ENCODE measurements around the gene NLRX1. TPM values are rescaled to one million over a fixed set of nuclear protein-coding genes. Genes with fewer than 3 reads are reported as not detected.

NLRX1 gene
- total and polyA plus RNA-seq, 3 experiments from 2014 or later, result 11.3 to 16.7 (median 16.1) TPM

- Histone ChIP-seq H3K4me1 (ENCODE audit: insufficient read depth, low read length) (peaks cover 31% of the 10 kb centered on the region), H3K27ac (ENCODE audit: low read depth, low read length) (peak overlapping the region; percentile 51), H3K4me3 (ENCODE audit: low read length) (peak overlapping the region; percentile 79), H3K27me3 (ENCODE audit: insufficient read depth, low read length, poor library complexity, severe bottlenecking) (no peaks in the 10 kb centered on the region), H3K9me3 (ENCODE audit: low read length) (no peaks in the 10 kb centered on the region), H3K36me3 (ENCODE audit: insufficient read depth, low read length) (no peaks in the 10 kb centered on the region)
- Mint-ChIP-seq H3K27ac (peak overlapping the region; percentile 80 to 97 (median 94)), H3K36me3 (peaks cover 0 to 6% (median 0%) of the 10 kb centered on the region in 3 donors), H3K27me3 (no peaks in the 10 kb centered on the region), H3K4me1 (peaks cover 31 to 49% (median 37%) of the 10 kb centered on the region in 3 donors), H3K4me3 (peak overlapping the region; percentile 91 to 99 (median 98)), H3K9me3 (no peaks in the 10 kb centered on the region)
- DNase-seq, result peak; percentile 40 to 71 (median 46)
- POLR2A ChIA-PET, result interaction anchor here (0.6 to 1.7 kb wide), 11 partner anchors 22 to 862 kb away, joined by 3 to 8 read pairs (median 4); partner anchors contain the start of genes CD3G and VPS11
- CTCF ChIA-PET, result interaction anchor here (0.6 to 4.7 kb wide), 32 partner anchors 10 to 296 kb away, joined by 3 to 64 read pairs (median 4); partner anchors contain the start of genes C2CD2L, CENATAC, MCAM and VPS11
Measured at GRCh38 chr11:119206511-119207414, 38.2 kb downstream of the NLRX1 start.

- peaks cover 31 to 49% (median 37%) of the 10 kb centered on the region in 3 donors for H3K4me1 Mint-ChIP-seq
- no peak for DNase-seq
- H3K36me3 Mint-ChIP-seq, result peaks cover 0 to 6% (median 0%) of the 10 kb centered on the region in 3 donors
- peak overlapping the region; percentile 80 to 97 (median 94) for H3K27ac Mint-ChIP-seq
- CTCF ChIA-PET, result interaction anchor here (1.2 to 4.7 kb wide), 8 partner anchors 11 to 297 kb away, joined by 3 to 64 read pairs (median 8); no protein-coding TSS in a partner anchor
- no peaks in the 10 kb centered on the region for H3K27me3 Mint-ChIP-seq
- Histone ChIP-seq H3K27ac (ENCODE audit: low read depth, low read length) (no peak overlapping the region), H3K27me3 (ENCODE audit: insufficient read depth, low read length, poor library complexity, severe bottlenecking) (no peaks in the 10 kb centered on the region), H3K4me3 (ENCODE audit: low read length) (peak overlapping the region; percentile 79), H3K4me1 (ENCODE audit: insufficient read depth, low read length) (peaks cover 31% of the 10 kb centered on the region), H3K36me3 (ENCODE audit: insufficient read depth, low read length) (no peaks in the 10 kb centered on the region), H3K9me3 (ENCODE audit: low read length) (no peaks in the 10 kb centered on the region)
- no peaks in the 10 kb centered on the region for H3K9me3 Mint-ChIP-seq
- POLR2A ChIA-PET, result no interaction called here
- H3K4me3 Mint-ChIP-seq, result peak overlapping the region; percentile 91 to 99 (median 98)
Measured at GRCh38 chr11:119207415-119207960, 39.0 kb downstream of the NLRX1 start.

GRCh38 chr11:119209186-119209585 is 40.7 kb downstream of the NLRX1 start:
- POLR2A ChIA-PET, result no interaction called here
- CTCF ChIA-PET, result interaction anchor here (1.2 to 1.5 kb wide), 3 partner anchors 13 to 106 kb away, joined by 3 to 5 read pairs (median 3); no protein-coding TSS in a partner anchor
- H3K36me3 ChIP-seq (ENCODE audit: insufficient read depth, low read length), result no peaks in the 10 kb centered on the region
- DNase-seq, result no peak
- no peak overlapping the region for H3K27ac ChIP-seq (ENCODE audit: low read depth, low read length)
- Mint-ChIP-seq H3K9me3 (no peaks in the 10 kb centered on the region), H3K27ac (peak overlapping the region in 1 of 8 donors; percentile 54), H3K4me1 (peaks cover 35 to 60% (median 44%) of the 10 kb centered on the region in 3 donors), H3K27me3 (no peaks in the 10 kb centered on the region), H3K4me3 (peak overlapping the region in 2 of 7 donors; percentile 41 to 73), H3K36me3 (peaks cover 0 to 6% (median 0%) of the 10 kb centered on the region in 3 donors)
- H3K9me3 ChIP-seq (ENCODE audit: low read length), result no peaks in the 10 kb centered on the region
- no peaks in the 10 kb centered on the region for H3K27me3 ChIP-seq (ENCODE audit: insufficient read depth, low read length, poor library complexity, severe bottlenecking)
- peaks cover 31% of the 10 kb centered on the region for H3K4me1 ChIP-seq (ENCODE audit: insufficient read depth, low read length)
- no peak overlapping the region for H3K4me3 ChIP-seq (ENCODE audit: low read length)

- H3K9me3 Mint-ChIP-seq, result no peaks in the 10 kb centered on the region
- peak overlapping the region in 1 of 7 donors; percentile 40 for H3K4me3 Mint-ChIP-seq
- no peaks in the 10 kb centered on the region for H3K27me3 ChIP-seq (ENCODE audit: insufficient read depth, low read length, poor library complexity, severe bottlenecking)
- no peaks in the 10 kb centered on the region for H3K36me3 ChIP-seq (ENCODE audit: insufficient read depth, low read length)
- no peak overlapping the region for H3K27ac ChIP-seq (ENCODE audit: low read depth, low read length)
- peak overlapping the region in 3 of 8 donors; percentile 52 to 61 (median 54) for H3K27ac Mint-ChIP-seq
- no peak for DNase-seq
- H3K9me3 ChIP-seq (ENCODE audit: low read length), result no peaks in the 10 kb centered on the region
- ChIA-PET POLR2A (no interaction called here), CTCF (interaction anchor here (1.2 to 1.5 kb wide), 5 partner anchors 13 to 113 kb away, joined by 3 to 5 read pairs (median 3); no protein-coding TSS in a partner anchor)
- no peak overlapping the region for H3K4me3 ChIP-seq (ENCODE audit: low read length)
- peaks cover 40 to 66% (median 49%) of the 10 kb centered on the region in 3 donors for H3K4me1 Mint-ChIP-seq
- peaks cover 31% of the 10 kb centered on the region for H3K4me1 ChIP-seq (ENCODE audit: insufficient read depth, low read length)
- H3K36me3 Mint-ChIP-seq, result peaks cover 0 to 8% (median 2%) of the 10 kb centered on the region in 3 donors
- H3K27me3 Mint-ChIP-seq, result no peaks in the 10 kb centered on the region
Measured at GRCh38 chr11:119210050-119210449, 41.5 kb downstream of the NLRX1 start.

GRCh38 chr11:119218141-119218878 is 49.8 kb downstream of the NLRX1 start:
- Histone ChIP-seq H3K4me3 (ENCODE audit: low read length) (no peak overlapping the region), H3K4me1 (ENCODE audit: insufficient read depth, low read length) (peaks cover 9% of the 10 kb centered on the region), H3K27me3 (ENCODE audit: insufficient read depth, low read length, poor library complexity, severe bottlenecking) (no peaks in the 10 kb centered on the region), H3K36me3 (ENCODE audit: insufficient read depth, low read length) (no peaks in the 10 kb centered on the region), H3K27ac (ENCODE audit: low read depth, low read length) (no peak overlapping the region), H3K9me3 (ENCODE audit: low read length) (no peaks in the 10 kb centered on the region)
- Mint-ChIP-seq H3K4me3 (peak overlapping the region in 1 of 7 donors; percentile 4), H3K27ac (peak overlapping the region in 4 of 8 donors; percentile 0 to 54 (median 17)), H3K27me3 (no peaks in the 10 kb centered on the region), H3K36me3 (peaks cover 0 to 7% (median 2%) of the 10 kb centered on the region in 3 donors), H3K4me1 (peaks cover 37 to 67% (median 60%) of the 10 kb centered on the region in 3 donors), H3K9me3 (no peaks in the 10 kb centered on the region)
- no peak for DNase-seq
- ChIA-PET POLR2A (no interaction called here), CTCF (interaction anchor here (1.0 to 1.1 kb wide), 2 partner anchors 103 to 105 kb away, joined by 3 read pairs; no protein-coding TSS in a partner anchor)

GRCh38 chr11:119222308-119222707 is 53.8 kb downstream of the NLRX1 start:
- no peaks in the 10 kb centered on the region for H3K36me3 ChIP-seq (ENCODE audit: insufficient read depth, low read length)
- H3K4me1 Mint-ChIP-seq, result peaks cover 39 to 70% (median 60%) of the 10 kb centered on the region in 3 donors
- H3K27me3 Mint-ChIP-seq, result no peaks in the 10 kb centered on the region
- no peaks in the 10 kb centered on the region for H3K27me3 ChIP-seq (ENCODE audit: insufficient read depth, low read length, poor library complexity, severe bottlenecking)
- no peaks in the 10 kb centered on the region for H3K9me3 ChIP-seq (ENCODE audit: low read length)
- H3K36me3 Mint-ChIP-seq, result peaks cover 0 to 13% (median 6%) of the 10 kb centered on the region in 3 donors
- H3K4me3 ChIP-seq (ENCODE audit: low read length), result no peak overlapping the region
- H3K4me3 Mint-ChIP-seq, result no peak overlapping the region
- no peak overlapping the region for H3K27ac ChIP-seq (ENCODE audit: low read depth, low read length)
- peaks cover 9% of the 10 kb centered on the region for H3K4me1 ChIP-seq (ENCODE audit: insufficient read depth, low read length)
- POLR2A ChIA-PET, result no interaction called here
- H3K27ac Mint-ChIP-seq, result peak overlapping the region in 5 of 8 donors; percentile 1 to 81 (median 24)
- no peak for DNase-seq
- no peaks in the 10 kb centered on the region for H3K9me3 Mint-ChIP-seq
- CTCF ChIA-PET, result interaction anchor here (1.0 to 1.5 kb wide), 3 partner anchors 11 to 62 kb away, joined by 3 to 4 read pairs (median 3); no protein-coding TSS in a partner anchor

GRCh38 chr11:119222891-119223290 is 54.4 kb downstream of the NLRX1 start:
- no peak overlapping the region for H3K4me3 ChIP-seq (ENCODE audit: low read length)
- peaks cover 38 to 68% (median 57%) of the 10 kb centered on the region in 3 donors for H3K4me1 Mint-ChIP-seq
- H3K4me3 Mint-ChIP-seq, result no peak overlapping the region
- peaks cover 9% of the 10 kb centered on the region for H3K4me1 ChIP-seq (ENCODE audit: insufficient read depth, low read length)
- H3K36me3 ChIP-seq (ENCODE audit: insufficient read depth, low read length), result no peaks in the 10 kb centered on the region
- ChIA-PET CTCF (interaction anchor here (0.6 to 1.5 kb wide), 3 partner anchors 11 to 45 kb away, joined by 3 to 4 read pairs (median 4); no protein-coding TSS in a partner anchor), POLR2A (interaction anchor here (0.6 kb wide), 1 partner anchor 563 kb away, joined by 3 read pairs; no protein-coding TSS in a partner anchor)
- DNase-seq, result no peak
- no peaks in the 10 kb centered on the region for H3K27me3 ChIP-seq (ENCODE audit: insufficient read depth, low read length, poor library complexity, severe bottlenecking)
- peak overlapping the region in 3 of 8 donors; percentile 24 to 81 (median 43) for H3K27ac Mint-ChIP-seq
- no peaks in the 10 kb centered on the region for H3K9me3 Mint-ChIP-seq
- H3K27me3 Mint-ChIP-seq, result no peaks in the 10 kb centered on the region
- no peaks in the 10 kb centered on the region for H3K9me3 ChIP-seq (ENCODE audit: low read length)
- H3K36me3 Mint-ChIP-seq, result peaks cover 0 to 13% (median 6%) of the 10 kb centered on the region in 3 donors
- H3K27ac ChIP-seq (ENCODE audit: low read depth, low read length), result no peak overlapping the region

Data from CD8-positive, alpha-beta memory T cell (primary cell).